Measurements from ENCODE around the gene ZFPL1.

GRCh38 chr11:65040520-65040846 is 43.5 kb upstream of the ZFPL1 start:
- TF ChIP-seq CTCF (IDR thresholded peaks at IDR 0.05) (no peak), POLR2A (IDR thresholded peaks at IDR 0.05) (no peak), POLR2AphosphoS5 (IDR thresholded peaks at IDR 0.05) (no peak)
